Middle frontal gyrus (tissue), 1 donor: ENCODE measurements around the gene APOB.
"Not testable (repeated sequence)": the region's sequence is repeated elsewhere in the genome, so short reads cannot be mapped to it uniquely, and the experiment has no call there.

Experiments used
- DNase-seq: peaks from one replicate; pipeline ENCODE4 v3.0.0-alpha.2; 2015; ENCODE audit warnings: low spot score; ENCODE audit errors: extremely low spot score

APOB gene

DNA sequence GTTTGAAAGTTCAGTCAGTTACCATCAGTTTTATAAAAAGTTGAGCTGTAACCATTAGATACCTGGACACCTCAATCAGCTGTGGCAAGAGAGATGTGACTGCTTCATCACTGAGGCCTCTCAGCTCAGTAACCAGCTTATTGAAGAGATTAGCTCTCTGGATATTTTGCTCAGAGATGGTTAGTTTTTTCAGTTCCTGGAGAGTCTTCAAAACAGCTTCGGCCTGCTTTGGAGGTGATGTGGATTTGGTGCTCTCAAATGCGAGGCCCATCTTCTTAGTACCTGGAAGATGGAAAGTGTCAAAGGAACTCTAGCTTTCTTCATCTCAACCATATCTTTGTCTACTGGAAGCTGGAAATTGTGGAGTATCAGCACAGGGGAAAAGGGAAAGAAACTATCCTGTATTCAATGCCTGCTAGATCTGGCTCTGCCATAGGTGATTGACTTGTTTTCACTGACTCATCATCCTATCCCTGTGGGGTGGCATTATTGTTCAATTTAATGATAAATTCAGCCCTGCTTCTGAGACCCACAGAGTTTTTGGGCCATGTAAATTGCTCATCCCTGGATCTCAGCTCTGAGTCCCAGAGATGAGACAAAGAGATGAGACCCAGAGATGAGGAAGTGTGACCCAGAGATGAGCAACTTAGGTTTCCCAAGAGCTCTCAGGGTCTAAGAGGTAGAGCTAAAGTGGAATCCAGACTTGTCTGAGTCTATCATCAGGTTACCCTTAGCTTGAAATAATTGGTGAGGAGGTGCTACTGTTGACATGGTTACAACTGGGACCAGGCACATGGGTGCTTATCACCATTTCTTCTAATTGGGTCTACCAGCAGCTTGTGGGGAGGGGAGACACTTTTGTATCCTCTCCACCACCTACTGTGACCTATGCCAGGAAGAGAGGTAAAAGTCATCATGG, 10.4 kb downstream of the APOB start:
- no peak for DNase-seq

DNA sequence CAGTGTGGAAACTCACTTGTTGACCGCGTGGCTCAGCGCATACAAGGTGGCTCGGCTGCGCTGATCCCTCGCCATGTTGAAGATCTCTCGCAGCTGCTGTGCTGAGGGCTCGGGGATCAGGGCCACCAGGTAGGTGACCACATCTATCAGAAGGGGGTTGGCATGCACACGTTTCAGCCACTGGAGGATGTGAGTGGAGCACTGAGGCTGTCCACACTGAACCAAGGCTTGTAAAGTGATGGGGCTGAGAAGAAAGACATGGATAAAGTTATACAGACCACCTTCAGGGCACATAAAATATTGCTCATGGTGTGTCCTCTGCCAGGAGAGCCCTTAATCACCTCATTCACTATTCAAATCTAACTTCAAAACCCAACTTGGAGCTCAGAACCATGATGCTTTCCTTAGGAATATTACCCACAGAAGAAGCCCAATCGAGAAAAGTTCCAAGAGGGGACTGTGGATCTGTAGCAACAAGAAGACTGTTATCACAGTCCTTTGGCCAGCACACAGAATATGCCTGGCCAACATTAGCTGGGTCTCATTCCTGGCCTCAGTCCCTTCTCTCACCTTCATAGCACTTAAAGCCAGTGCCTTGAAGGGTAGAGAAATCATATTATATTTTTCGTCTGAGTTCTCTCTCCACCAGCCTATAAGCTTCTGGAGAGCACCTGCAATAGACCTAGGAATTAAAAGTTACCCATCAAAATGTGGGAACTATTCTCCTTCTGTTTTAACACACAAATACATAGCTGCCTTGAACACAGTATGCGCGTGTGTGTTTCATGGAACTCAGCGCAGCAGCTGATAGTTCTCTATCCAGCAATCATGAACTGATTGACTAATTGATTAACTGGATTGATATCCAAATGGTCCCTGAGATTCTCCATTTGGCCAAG, 11.3 kb downstream of the APOB start:
- DNase-seq = no peak

DNA sequence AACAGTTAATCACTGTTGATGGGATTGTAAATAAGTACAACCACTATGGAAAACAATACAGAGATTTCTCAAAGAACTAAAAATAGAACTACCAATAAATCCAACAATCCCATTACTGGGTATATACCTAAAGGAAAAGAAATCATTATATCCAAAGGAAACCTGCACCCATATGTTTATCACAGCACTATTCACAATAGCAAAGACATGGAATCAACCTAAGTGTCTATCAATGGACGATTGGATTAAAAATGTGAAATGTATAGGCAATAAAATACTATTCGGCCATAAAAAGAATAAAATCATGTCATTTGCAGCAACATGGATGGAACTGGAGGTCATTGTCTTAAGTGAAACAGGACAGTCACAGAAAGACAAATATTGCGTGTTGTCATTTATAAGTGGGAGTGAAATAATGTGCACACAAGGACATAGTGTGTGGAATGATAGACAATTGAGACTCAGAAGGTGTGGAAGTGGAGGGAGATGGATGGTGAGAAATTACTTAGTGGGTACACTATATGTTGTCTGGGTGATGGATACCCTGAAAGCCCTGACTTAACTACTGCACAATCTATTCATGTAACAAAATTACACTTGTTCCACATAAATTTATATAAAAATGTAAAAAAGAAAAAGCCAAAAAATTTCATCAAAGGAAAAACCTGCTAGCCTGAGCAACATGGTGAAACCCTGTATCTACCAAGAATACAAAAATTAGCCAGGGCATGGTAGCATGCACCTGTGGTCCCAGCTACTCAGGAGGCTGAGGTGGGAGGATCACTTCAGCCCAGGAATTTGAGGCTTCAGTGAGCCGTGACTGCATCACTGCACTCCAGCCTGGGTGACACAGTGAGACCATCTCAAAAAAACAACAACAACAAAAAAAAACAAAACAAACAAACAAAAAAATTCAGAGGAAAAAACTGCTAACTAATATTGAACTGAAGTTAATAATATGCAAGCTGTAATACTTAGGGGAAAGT, 12.6 kb downstream of the APOB start:
- DNase-seq = no peak

DNA sequence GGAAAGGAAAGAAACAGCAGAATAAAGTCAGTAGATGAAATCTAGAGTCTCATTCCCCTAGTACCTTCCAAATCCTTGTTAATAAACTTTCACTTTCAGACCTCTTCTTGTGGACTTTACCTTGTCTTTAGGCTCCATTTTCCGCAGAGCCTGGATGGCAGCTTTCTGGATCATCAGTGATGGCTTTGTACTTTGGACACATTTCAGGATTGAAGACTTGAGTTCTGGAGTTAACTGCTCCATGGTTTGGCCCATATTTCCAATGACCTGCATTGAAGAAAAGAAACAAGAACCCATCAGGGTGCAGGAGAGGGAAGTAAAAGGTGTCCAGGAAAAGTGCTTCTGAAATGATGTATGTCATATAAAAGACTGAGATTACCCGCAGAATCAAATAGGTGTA, 14.4 kb downstream of the APOB start:
- no peak for DNase-seq

DNA sequence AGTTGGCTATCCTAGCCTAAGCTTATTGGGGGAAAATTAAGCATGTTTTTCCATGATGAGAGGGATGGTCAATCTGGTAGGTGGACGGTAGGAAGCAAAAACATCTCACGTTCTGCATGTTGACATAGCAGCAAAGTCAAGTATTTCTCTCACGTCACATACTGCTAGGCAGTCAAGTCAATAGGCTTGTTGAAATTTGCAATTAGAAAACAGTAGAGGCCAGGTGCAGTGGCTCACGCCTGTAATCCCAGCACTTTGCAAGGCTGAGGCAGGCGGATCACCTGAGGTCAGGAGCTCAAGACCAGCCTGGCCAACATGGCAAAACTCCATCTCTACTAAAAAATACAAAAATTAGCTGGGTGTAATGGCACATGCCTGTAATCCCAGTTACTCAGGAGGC, 14.9 kb downstream of the APOB start:
- not testable (repeated sequence) for DNase-seq

DNA sequence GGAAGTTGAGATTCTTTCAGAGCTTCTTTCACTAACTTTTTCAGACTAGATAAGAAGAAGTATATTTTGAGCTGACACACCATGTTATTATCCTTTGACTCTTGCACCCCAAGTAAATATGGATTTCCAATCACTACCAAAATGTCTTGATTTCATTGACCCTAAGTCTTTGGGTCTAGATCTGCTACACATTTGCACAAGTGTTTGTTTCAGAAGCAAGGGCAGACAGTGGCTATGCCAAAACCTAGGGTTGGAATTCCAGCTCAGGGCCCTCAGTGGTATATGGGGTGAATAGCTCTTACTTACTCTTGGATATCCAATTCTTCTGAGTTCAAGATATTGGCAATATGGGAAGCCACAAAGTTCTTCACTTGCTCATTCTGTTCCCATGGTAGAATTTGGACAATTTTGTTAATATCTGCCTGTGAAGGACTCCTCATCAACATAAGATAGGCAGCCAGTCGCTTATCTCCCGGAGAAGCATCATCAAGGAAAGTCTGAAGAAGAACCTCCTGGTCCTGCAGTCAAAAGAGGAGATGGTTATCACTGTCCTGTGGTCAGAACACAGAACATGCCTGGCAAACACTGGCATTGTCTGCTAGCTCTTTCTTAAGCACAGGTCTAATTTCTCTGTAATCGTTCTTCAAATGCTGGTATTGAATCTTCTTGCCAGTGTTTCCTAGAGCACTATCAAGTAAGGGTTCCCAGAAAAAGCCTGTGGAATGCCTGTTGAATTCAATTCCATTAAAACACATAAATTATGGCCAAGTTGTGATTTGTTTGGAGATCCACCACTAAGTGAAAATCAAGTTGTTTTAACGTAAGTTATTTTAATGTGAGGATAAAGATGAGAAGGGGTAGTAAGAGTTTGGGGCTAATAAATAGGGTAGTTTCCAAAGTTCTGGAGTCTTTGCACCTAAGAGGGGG, 15.6 kb downstream of the APOB start:
- DNase-seq = no peak

DNA sequence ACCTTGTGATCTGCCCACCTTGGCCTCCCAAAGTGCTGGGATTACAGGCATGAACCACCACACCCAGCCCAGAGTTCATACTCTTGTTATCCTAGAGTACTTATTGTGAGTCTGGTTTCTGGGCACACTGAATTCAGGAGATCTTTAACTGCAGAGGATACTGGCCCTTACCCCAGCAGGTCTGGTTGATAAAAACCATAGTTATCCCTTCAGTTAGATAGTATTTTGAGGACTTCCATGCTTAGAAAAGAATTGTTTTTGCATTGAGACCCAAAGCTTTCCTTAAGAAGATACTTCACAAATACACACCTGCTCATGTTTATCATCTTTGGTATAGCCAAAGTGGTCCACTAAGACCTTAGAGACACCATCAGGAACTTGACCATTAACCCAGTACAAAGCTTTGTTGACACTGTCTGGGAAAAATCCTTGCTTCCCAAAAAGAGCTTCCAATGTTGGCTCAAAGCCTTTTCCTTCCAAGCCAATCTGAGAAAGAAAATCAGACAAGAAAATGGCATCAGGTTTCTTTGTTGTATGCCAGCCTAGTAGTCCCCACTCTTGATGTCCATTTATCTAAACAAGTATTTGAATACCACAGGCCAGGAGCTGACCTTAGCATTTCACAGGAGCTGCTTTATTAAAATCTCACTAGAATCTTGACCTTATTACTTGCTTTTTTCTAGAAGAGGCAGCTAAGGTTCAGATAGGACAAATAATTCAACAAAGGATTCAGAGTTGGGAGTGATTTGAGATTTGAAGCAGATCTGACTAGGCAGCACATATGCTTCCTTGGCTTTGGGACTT, 17.2 kb downstream of the APOB start:
- DNase-seq = no peak

DNA sequence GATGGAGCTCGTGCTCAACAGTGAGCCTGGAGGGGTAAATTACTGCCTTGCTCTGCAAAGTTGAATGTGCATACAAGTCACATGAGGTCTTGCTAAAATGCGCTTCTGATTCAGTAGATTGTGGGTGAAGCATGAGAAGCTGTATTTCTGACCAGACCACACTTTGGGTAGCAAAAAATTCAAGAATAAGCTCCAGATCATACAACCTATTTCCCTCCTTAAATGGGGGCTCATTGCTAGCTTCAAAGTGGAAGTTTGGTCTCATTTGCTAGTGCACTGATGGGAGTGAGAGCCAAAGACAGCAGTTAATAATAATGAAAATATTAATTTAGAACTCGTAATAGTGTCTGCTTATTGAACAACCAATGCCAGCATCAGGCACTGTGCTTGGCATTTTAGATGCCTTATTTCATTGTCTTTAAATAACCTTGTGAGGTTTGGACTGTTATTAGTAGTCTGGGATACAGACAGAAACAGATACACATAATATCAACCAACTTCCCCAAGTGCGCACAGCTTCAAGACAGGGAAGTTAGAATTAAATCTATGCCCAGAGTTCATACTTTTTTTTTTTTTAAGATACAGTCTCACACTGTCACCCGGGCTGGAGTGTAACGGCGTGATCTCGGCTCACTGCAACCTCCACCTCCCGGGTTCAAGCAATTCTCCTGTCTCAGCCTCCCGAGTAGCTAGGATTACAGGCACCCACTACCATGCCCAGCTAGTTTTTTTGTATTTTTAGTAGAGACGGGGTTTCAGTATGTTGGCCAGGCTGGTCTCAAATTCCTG, 18.0 kb downstream of the APOB start:
- DNase-seq = no peak

DNA sequence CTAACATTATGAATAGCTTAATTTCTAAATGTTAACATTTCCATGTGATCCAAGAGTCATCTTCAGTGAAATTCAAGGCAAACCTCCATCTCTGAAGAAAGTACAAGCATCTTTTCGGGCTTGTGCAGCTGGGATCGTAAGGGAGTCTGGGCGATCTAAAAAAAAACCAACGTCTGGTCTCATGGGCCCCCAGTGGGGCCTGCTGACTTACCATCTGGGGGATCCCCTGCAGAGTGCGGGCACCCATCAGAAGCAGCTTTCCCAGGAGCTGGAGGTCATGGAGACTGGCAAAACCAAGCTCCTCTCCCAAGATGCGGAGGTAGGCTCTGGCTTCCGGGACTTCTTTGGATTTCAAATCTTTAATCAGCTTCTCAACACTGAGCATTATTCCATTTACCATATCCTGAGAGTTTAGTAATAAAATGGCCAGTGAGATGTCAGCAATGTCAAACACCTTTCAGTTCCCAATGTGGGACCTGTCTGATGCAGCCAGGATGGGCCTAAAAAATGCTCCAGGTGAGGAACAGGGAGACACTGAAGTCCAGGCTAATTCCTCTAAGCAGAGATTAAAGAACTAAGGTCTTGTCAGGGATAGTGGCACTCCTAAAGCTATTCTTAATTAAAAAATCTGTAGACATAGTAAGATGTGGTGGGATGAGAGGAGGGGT, 19.0 kb downstream of the APOB start:
- DNase-seq = no peak

DNA sequence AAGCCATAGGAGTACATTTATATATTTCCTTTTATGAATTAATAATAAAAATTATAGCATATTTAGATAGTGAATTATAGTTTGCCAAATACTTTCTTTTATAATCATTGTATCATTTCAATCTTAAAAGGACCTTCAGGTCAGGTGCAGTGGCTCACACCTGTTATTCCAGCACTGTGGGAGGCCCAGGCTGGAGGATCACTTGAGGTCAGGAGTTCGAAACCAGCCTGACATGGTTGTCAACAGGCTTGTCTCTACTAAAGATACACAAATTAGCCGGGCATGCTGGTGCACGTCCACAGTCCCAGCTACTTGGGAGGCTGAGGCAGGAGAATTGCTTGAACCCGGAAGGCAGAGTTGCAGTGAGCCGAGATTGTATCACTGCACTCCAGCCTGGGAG, 19.7 kb downstream of the APOB start:
- DNase-seq = no peak

DNA sequence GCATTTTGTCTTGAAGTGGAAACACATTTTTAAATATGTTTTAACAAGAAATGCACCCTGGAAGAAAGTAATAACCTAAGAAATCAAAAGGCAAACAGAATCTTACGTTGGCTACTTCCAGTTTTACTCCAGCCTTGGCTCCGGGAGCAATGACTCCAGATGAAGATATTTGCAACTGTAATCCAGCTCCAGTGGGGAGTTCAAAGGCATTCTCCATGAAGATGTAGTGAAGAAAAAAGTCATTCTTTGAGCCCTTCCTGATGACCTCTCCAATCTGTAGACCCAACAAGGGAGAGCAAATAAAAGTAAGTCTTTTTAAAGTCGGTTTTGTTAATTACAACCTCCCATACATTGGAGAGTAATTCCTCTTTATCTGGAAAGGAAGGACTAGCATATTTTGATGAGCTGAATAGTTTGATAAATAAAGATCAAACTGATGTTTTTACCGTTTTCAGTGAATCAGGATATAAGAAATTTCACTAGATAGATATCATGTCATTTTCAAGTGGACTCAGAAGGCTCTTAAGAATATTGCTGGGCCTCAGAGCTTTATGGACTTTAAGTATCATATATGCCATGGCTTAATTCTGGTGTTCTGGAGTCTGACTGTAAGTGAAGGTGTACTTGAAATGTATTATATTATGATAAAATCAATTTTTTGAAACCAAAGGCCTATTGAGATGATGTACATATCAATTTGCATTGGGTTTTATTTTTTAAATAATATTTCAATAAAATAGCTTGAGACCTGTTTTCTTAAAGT, 20.3 kb downstream of the APOB start:
- DNase-seq = no peak

DNA sequence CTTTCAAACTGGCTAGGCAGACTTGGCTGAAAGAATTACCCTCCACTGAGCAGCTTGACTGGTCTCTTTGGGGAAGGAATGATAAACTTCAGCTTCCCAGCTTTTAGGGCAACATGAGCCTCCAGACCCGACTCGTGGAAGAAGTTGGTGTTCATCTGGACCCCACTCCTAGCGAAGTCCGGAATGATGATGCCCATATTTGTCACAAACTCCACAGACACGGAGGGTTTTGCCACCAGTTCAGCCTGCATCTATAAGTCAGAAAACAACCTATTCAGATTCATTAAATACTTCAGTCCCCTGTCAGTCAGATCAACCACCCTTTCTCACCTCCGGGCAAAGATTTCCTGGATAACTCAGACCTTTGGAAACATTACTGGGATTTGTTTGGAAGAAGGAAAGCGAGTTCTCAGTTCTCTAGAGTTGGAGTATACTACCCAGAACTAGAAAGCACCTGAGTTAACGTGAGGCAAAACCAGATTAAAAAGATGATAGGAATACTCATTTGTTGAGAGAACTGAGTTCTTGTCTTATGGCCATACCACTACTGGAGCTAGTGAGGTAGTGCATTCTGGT, 21.0 kb downstream of the APOB start:
- DNase-seq = no peak

DNA sequence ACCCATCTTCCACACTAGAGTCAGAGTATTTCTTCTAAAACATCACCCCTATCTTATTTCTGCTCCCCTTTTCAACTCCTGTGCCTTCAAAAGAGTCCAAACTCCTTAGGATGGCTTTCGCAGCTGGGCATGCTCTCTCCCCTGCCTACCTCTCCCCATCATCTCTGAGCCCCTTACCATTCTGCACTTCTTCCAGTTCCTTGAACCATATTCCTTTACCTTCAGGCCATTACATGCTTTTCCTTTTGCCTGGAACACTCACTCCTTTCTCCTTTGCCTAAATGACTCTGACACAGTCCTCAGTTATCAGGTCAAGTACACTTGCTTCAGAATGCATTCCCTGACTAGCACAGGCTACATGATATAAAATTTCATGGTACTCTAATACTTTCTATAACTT, 22.4 kb downstream of the APOB start:
- no peak for DNase-seq

DNA sequence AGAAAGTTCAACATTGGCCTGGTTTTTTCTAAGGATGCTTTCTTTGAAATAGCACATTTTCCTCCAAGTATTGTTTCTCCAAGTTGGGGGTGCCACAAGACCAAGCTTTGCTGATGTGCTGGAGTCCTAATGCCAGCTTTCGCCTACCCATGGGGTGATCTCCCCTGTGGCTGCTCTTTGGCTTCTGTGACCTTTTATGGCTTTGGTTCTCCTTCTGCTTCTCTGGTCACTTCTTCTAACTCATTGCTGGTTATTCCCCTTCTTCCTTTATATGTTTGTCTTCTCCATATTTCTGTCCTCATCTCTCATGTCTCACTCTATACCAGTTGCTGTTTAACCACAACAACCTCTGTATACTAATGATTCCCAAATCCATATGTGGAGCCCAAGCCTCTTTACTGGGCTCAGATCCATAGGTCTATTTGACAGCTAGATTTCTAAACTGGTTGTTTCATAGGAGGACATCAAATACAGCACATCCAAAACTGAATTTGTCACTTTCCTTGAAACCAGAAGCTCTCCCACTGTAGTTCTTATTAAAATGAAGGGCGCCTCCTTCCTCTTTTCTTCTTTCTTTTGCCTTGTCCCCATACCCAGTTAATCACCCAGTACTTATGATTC, 23.1 kb downstream of the APOB start:
- no peak for DNase-seq

DNA sequence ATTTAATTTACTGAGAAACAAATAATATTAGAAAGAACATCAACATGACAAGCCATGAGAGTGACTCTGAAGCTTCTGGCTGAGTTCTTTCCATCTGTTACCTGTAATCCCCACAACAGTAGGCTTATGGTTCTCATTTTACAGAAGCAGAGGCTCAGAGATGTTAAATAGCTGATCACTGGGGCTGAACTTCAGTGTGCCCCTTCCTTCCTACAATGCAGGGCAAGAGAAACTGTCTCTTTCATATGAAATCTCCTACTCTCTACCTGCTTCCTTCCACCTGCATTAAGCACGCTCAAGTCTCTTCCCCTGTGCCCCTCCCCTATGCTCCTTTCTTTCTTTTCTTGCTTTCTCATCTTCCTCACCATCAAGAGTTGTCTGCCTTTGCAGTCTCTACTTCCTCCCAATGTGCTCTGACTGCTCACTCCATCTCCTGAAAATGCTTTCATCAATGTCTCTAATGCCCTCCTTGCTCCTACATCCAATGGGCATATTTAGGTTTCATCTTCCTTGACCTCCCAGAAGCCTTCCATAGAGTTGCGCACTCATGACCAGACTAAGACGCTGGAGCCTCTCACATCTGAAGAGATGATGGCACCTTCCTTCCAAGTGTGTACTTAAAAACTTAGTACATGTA, 23.7 kb downstream of the APOB start:
- DNase-seq = no peak

DNA sequence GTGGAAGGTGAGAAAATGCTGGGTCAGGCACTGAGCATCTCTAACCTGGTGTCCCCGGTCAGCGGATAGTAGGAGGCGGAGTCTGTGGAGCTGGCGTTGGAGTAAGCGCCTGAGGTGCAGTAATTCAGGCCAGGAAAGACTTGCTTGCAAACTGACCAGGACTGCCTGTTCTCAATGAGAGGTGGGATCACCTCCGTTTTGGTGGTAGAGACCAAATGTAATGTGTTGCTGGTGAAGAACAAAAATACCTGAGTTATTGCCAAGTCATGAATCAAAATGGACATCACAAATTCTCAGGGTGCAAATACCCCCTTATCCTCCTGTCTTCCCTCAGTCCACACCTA, 24.2 kb downstream of the APOB start:
- DNase-seq = no peak
